HepG2 (cell line): ENCODE results near the gene IL32. TPM values are rescaled to one million over a fixed set of nuclear protein-coding genes. Genes with fewer than 3 reads are reported as not detected.

Source experiments
- ARHGAP35 ChIP-seq: sonication (generic); formaldehyde crosslinking; IDR thresholded peaks from 2 replicates; pipeline ENCODE4 v1.9.0; 2022; ENCODE audit warnings: mild to moderate bottlenecking, inconsistent platforms, moderate library complexity, missing genetic modification reagents, borderline replicate concordance
- NCOR1 ChIP-seq: fragments of 200-600 bp; sonication (generic); IDR thresholded peaks from 2 replicates; pipeline ENCODE4 v1.7.0; 2017; ENCODE audit warnings: antibody characterized with exemption, low read length, borderline replicate concordance
- SKI ChIP-seq: fragments of 450-650 bp; IDR thresholded peaks from one replicate; pipeline ENCODE4 v1.6.1; 2018; ENCODE audit warnings: mild to moderate bottlenecking; ENCODE audit not compliant: partially characterized antibody
- SOX5 ChIP-seq: IDR thresholded peaks from 2 replicates; pipeline ENCODE4 v1.6.1; 2016; ENCODE audit warnings: borderline replicate concordance
- ZNF547 ChIP-seq: sonication (generic); formaldehyde crosslinking; IDR thresholded peaks from 2 replicates; pipeline ENCODE4 v1.5.1; 2020; ENCODE audit warnings: mild to moderate bottlenecking, missing genetic modification reagents
- ZNF746 ChIP-seq: sonication (generic); formaldehyde crosslinking; IDR thresholded peaks from 2 replicates; pipeline ENCODE4 v1.8.0; 2022; ENCODE audit warnings: mild to moderate bottlenecking, missing genetic modification reagents
- polyA plus RNA-seq, 8 experiments: library from polyadenylated mRNA; depleted of rRNA in 3 of 8; stranded (reverse) in 7 of 8; unstranded in 1 of 8; fragments of >200 nt; fragmentation: Illumina TruSeq in 4 of 8; extraction: Trizol in 4 of 8; gene quantifications; 2 replicates each; pipeline versions ENCODE4 v1.2.1 to v1.2.3, GENCODE V29; 2011 to 2016; ENCODE audit warnings: low read depth in 4 of 8, missing spikeins in 1 of 8, mixed read lengths in 1 of 8; ENCODE audit not compliant: insufficient read depth in 1 of 8
- total RNA-seq, 5 experiments: library from RNA; depleted of rRNA; stranded (reverse); fragments of >200 nt; fragmentation: Illumina TruSeq; extraction: Trizol; gene quantifications; 2 replicates each; pipeline ENCODE4 v1.2.3, GENCODE V29; 2016; ENCODE audit warnings: low read depth in 1 of 5
- TF ChIP-seq, protein P1 (sequence below): sonication (generic); formaldehyde crosslinking; IDR thresholded peaks from 2 replicates; pipeline ENCODE4 v1.4.0; 2020; ENCODE audit warnings: missing genetic modification reagents, borderline replicate concordance
- TF ChIP-seq, protein P2 (sequence below): sonication (generic); formaldehyde crosslinking; IDR thresholded peaks from 2 replicates; pipeline ENCODE4 v1.4.0; 2020; ENCODE audit warnings: missing genetic modification reagents
- TF ChIP-seq, protein P3 (sequence below): IDR thresholded peaks from 2 replicates; pipeline ENCODE4 v1.6.1; 2016; ENCODE audit warnings: low read depth, missing genetic modification reagents, missing compliant biosample characterization
- TF ChIP-seq, protein P4 (sequence below): sonication (generic); formaldehyde crosslinking; IDR thresholded peaks from 2 replicates; pipeline ENCODE4 v1.5.1; 2020; ENCODE audit warnings: mild to moderate bottlenecking, missing genetic modification reagents
- TF ChIP-seq, protein P5 (sequence below): sonication (generic); formaldehyde crosslinking; IDR thresholded peaks from 2 replicates; pipeline ENCODE4 v1.5.1; 2020; ENCODE audit warnings: missing genetic modification reagents, mild to moderate bottlenecking, borderline replicate concordance

Gene IL32
- total and polyA plus RNA-seq, 2 of the 13 experiments (the other 11 are each of a cell fraction or from before 2014, with no cell fraction given) = 115 to 165 TPM

DNA sequence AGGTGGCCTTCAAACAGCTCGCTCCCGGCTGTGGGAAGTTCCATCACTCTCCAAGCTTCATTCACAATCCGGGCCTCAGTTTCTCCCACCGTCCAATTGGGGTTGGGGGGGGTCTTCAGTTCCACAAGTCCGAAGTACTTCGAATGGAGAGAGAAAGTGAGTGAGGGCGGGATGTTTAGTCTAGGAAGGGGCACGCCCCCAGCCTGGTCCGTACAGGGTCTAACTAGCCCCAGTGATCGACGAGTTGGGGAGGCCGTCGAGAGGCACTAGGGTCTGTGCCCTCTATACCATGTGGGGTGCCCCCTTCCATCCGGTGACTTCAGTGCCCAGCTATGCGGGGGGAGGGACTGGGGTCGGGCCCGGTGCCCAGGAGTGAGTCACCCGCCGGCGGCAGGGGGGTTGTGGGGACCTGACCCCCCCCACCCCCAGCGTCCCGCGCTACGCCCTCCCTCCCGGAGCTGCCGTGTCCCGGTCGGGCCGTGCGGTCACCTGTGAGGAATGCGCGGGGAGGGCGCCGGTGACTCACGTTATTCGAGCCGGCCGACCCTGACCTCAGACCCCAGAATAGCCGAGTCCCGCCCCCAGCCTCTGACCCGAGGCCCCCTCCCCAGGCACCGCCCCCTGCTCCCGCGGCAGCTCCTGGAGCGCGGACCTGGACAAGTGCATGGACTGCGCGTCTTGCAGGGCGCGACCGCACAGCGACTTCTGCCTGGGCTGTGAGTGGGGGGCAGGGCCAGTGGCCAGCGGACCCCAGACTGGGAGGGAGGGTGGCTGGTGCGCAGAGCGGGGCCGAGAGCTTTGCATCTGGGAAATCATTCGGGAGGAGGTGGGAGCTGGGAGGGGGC lies 44.6 kb upstream of the IL32 start (continued):
- peak; percentile 14; the same call in 1 of the 2 replicates for TF ChIP-seq SOX5 (CRISPR knock-in tag)
- TF ChIP-seq, protein P1, sequence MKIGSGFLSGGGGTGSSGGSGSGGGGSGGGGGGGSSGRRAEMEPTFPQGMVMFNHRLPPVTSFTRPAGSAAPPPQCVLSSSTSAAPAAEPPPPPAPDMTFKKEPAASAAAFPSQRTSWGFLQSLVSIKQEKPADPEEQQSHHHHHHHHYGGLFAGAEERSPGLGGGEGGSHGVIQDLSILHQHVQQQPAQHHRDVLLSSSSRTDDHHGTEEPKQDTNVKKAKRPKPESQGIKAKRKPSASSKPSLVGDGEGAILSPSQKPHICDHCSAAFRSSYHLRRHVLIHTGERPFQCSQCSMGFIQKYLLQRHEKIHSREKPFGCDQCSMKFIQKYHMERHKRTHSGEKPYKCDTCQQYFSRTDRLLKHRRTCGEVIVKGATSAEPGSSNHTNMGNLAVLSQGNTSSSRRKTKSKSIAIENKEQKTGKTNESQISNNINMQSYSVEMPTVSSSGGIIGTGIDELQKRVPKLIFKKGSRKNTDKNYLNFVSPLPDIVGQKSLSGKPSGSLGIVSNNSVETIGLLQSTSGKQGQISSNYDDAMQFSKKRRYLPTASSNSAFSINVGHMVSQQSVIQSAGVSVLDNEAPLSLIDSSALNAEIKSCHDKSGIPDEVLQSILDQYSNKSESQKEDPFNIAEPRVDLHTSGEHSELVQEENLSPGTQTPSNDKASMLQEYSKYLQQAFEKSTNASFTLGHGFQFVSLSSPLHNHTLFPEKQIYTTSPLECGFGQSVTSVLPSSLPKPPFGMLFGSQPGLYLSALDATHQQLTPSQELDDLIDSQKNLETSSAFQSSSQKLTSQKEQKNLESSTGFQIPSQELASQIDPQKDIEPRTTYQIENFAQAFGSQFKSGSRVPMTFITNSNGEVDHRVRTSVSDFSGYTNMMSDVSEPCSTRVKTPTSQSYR (CRISPR knock-in tag) = peak; percentile 67; the same call in 1 of the 2 replicates
- TF ChIP-seq, protein P2, sequence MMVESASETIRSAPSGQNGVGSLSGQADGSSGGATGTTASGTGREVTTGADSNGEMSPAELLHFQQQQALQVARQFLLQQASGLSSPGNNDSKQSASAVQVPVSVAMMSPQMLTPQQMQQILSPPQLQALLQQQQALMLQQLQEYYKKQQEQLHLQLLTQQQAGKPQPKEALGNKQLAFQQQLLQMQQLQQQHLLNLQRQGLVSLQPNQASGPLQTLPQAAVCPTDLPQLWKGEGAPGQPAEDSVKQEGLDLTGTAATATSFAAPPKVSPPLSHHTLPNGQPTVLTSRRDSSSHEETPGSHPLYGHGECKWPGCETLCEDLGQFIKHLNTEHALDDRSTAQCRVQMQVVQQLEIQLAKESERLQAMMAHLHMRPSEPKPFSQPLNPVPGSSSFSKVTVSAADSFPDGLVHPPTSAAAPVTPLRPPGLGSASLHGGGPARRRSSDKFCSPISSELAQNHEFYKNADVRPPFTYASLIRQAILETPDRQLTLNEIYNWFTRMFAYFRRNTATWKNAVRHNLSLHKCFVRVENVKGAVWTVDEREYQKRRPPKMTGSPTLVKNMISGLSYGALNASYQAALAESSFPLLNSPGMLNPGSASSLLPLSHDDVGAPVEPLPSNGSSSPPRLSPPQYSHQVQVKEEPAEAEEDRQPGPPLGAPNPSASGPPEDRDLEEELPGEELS (CRISPR knock-in tag) = peak; percentile 61; the same call in 1 of the 2 replicates
- TF ChIP-seq NCOR1 = peak; percentile 57; the same call in 1 of the 2 replicates
- TF ChIP-seq, protein P3, sequence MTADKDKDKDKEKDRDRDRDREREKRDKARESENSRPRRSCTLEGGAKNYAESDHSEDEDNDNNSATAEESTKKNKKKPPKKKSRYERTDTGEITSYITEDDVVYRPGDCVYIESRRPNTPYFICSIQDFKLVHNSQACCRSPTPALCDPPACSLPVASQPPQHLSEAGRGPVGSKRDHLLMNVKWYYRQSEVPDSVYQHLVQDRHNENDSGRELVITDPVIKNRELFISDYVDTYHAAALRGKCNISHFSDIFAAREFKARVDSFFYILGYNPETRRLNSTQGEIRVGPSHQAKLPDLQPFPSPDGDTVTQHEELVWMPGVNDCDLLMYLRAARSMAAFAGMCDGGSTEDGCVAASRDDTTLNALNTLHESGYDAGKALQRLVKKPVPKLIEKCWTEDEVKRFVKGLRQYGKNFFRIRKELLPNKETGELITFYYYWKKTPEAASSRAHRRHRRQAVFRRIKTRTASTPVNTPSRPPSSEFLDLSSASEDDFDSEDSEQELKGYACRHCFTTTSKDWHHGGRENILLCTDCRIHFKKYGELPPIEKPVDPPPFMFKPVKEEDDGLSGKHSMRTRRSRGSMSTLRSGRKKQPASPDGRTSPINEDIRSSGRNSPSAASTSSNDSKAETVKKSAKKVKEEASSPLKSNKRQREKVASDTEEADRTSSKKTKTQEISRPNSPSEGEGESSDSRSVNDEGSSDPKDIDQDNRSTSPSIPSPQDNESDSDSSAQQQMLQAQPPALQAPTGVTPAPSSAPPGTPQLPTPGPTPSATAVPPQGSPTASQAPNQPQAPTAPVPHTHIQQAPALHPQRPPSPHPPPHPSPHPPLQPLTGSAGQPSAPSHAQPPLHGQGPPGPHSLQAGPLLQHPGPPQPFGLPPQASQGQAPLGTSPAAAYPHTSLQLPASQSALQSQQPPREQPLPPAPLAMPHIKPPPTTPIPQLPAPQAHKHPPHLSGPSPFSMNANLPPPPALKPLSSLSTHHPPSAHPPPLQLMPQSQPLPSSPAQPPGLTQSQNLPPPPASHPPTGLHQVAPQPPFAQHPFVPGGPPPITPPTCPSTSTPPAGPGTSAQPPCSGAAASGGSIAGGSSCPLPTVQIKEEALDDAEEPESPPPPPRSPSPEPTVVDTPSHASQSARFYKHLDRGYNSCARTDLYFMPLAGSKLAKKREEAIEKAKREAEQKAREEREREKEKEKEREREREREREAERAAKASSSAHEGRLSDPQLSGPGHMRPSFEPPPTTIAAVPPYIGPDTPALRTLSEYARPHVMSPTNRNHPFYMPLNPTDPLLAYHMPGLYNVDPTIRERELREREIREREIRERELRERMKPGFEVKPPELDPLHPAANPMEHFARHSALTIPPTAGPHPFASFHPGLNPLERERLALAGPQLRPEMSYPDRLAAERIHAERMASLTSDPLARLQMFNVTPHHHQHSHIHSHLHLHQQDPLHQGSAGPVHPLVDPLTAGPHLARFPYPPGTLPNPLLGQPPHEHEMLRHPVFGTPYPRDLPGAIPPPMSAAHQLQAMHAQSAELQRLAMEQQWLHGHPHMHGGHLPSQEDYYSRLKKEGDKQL (CRISPR knock-in tag) = peak; percentile 58; the same call in 1 of the 2 replicates
- peak; percentile 54 for TF ChIP-seq SKI
- TF ChIP-seq, protein P4, sequence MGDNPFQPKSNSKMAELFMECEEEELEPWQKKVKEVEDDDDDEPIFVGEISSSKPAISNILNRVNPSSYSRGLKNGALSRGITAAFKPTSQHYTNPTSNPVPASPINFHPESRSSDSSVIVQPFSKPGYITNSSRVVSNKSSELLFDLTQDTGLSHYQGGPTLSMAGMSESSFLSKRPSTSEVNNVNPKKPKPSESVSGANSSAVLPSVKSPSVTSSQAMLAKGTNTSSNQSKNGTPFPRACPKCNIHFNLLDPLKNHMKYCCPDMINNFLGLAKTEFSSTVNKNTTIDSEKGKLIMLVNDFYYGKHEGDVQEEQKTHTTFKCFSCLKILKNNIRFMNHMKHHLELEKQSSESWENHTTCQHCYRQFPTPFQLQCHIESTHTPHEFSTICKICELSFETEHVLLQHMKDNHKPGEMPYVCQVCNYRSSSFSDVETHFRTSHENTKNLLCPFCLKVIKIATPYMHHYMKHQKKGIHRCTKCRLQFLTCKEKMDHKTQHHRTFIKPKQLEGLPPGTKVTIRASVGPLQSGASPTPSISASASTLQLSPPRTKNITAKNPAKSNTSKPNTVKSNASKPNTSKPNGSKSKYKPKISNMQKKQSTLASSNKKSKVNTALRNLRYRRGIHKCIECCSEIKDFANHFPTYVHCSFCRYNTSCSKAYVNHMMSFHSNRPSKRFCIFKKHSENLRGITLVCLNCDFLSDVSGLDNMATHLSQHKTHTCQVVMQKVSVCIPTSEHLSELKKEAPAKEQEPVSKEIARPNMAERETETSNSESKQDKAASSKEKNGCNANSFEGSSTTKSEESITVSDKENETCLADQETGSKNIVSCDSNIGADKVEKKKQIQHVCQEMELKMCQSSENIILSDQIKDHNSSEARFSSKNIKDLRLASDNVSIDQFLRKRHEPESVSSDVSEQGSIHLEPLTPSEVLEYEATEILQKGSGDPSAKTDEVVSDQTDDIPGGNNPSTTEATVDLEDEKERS (CRISPR knock-in tag) = 0 out of 2 replicates have a peak, but pooled peaks have one; percentile 34
- TF ChIP-seq, protein P5, sequence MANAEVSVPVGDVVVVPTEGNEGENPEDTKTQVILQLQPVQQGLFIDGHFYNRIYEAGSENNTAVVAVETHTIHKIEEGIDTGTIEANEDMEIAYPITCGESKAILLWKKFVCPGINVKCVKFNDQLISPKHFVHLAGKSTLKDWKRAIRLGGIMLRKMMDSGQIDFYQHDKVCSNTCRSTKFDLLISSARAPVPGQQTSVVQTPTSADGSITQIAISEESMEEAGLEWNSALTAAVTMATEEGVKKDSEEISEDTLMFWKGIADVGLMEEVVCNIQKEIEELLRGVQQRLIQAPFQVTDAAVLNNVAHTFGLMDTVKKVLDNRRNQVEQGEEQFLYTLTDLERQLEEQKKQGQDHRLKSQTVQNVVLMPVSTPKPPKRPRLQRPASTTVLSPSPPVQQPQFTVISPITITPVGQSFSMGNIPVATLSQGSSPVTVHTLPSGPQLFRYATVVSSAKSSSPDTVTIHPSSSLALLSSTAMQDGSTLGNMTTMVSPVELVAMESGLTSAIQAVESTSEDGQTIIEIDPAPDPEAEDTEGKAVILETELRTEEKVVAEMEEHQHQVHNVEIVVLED (CRISPR knock-in tag) = peak; percentile 59; the same call in 1 of the 2 replicates
- peak; percentile 99 for TF ChIP-seq ZNF746
- 0 out of 2 replicates have a peak, but pooled peaks have one; percentile 28 for TF ChIP-seq ARHGAP35 (CRISPR knock-in tag)
- TF ChIP-seq ZNF547 (CRISPR knock-in tag) = peak; percentile 75; the same call in 1 of the 2 replicates
